HUDEP-2 (cell line): Measurements from ENCODE around the gene FBXO24.
A peak's percentile ranks its signal among the peaks of the same experiment; 100 is the strongest.

Source experiments
- DNase-seq, 76 experiments: peaks; one replicate each; lab custom pipeline; 2025; ENCODE audit not compliant: unreplicated experiment in 76 of 76; lab: John Stamatoyannopoulos, UW

FBXO24 gene

DNA sequence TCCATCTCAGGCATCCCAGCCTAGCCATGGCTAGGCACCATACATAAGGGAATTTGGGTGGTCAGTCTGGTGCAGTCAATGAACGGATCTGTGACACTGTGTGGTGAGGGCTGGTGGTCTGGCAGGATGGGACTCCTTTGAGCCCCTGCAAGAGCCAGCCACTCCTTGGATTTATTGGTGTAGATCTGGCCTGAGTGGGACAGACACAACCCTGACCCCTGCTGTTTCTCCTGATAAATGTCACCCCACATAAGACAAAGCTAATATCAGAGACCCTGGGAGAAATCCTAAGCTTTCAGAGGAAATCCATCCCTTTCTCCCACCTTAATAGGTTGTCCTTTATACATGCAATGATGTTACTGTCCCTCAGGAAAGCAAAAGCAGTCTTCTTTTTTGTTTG lies 2.3 kb downstream of the FBXO24 start:
- peak in 11 of 76 experiments; percentile 11 to 48 (median 24) for DNase-seq

GRCh38 chr7:100589341-100589947 lies 3.3 kb downstream of the FBXO24 start:
- no peak for DNase-seq

DNA sequence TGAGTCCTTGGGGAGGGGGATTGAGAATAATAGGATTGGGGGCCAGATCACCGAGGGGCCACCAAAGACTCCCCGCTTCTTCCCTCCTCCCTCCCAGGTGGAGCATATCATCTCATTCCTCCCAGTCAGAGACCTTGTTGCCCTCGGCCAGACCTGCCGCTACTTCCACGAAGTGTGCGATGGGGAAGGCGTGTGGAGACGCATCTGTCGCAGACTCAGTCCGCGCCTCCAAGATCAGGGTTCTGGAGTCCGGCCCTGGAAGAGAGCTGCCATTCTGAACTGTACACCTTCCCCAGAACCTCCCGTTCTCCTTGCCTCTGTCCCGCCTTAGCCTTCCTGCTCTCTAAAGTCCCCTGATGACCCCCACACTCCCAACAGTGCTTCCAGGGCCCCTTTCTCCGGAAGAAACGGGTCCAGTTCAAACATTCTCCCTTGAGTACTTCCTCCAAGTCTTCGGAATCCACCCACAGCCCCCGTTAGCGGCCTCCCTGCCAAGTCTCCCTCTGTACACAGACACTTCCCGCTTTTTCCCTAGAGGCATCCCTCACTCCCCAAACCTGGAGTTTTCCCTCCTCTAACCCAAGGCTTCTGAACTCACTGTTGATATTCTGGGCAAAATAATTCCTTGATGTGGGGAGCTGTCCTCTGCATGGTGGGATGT lies 4.1 kb downstream of the FBXO24 start:
- DNase-seq, result no peak

GRCh38 chr7:100591596-100591995 lies 5.5 kb downstream of the FBXO24 start:
- no peak for DNase-seq

DNA sequence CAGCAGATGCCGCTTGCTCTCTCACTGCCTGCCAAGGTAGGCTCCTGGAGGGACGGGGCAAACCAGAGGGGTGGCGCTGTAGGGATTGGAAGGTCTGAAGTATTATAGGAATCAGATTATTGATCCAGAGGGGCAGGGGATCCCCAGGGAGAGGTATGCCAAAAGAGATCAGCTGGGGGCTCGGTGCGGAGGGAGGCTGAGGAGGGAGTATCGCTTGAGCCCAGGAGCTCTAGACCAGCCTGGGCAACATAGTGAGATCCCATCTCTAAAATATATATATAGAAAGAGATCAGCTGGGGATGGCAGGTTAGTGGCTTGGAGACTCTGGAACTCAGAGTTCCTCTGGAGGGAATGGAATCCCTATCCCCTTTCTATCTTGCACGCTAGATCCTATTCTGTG lies 9.1 kb downstream of the FBXO24 start:
- DNase-seq, result no peak

GRCh38 chr7:100598425-100598824 lies 12.3 kb downstream of the FBXO24 start:
- DNase-seq, result no peak

DNA sequence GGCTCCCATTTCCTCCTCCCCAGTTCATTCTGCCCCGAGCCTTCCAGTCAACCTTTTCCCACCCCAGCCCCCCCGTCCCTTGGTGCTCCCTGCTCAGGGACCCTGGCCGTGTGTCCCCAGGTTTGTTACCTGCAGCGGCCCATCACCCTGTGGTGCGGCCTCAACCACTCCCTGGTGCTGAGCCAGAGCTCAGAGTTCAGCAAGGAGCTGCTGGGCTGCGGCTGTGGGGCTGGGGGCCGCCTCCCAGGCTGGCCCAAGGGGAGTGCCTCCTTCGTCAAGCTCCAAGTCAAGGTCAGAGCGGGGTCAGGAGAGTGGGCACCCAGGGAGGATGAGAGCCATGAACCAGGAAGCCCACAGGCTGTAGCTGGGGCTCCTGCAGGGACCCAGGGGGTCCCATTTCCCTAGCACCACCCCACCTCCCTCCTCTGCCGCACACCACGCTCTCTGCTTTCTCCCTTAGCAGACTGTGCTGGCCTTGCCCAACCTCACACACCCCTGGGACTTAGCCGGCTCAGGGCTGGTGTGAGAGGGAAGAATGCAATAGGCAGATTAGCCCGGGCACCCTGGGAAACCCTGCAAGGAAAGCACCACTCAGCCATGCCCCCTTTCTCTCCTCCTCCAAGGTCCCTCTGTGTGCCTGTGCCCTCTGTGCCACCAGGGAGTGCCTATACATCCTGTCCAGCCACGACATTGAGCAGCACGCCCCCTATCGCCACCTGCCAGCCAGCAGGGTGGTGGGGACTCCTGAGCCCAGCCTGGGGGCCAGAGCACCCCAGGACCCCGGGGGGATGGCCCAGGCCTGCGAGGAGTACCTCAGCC lies 14.0 kb downstream of the FBXO24 start:
- DNase-seq, result peak in 24 of 76 experiments; percentile 3 to 45 (median 26)

GRCh38 chr7:100600730-100601038 lies 14.6 kb downstream of the FBXO24 start:
- DNase-seq, result no peak

DNA sequence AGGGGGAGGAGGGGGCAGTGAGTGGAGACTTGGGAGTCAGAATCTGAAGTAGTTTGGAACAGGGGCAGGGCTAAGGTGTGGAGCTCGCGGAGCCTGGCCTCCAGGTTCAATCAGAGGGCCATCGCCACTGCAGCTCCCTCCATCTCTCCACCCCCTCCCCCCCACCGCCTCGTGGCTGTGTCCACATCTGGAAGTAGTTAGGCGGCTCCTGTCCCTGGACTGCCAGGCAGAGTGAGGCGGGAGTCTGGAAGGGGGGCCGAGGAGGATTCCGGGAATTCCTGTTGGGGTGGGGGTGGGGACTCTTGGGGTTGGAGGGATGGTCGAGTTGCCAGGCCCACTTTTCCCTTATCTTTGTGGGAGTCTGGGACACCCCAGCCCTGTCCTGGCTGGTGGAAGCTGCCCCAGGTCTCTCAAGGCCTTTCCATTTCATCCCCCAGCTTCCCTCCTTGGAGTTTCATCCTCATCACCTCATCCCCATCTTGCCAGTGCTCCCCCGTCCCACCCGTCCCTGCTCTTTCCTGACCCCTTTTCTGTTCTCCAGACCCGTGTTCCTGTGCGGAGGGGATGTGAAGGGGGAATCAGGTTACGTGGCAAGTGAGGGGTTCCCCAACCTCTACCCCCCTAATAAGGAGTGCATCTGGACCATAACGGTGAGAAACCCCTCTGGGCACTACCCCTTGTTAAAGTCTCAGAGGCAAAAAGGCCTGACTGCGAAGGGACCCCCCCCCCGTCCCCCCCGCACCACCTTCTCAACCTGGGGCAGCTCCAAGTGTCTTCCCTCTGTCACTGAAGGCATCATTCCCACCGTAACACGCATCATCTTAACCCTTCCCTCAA lies 17.0 kb downstream of the FBXO24 start:
- DNase-seq, result no peak

DNA sequence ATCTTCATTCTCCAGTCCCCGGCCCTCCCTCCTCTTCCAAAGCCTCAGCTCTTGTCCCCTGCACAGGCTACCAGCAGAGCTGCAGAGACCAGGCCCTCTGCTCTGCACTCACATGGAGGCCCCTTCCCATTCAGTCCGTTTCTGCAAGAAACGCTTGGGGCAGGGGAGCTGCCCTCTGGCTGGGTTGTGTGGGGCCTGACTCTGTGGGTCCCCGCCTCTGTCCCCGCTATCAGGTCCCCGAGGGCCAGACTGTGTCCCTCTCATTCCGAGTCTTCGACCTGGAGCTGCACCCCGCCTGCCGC lies 17.5 kb downstream of the FBXO24 start:
- no peak for DNase-seq

DNA sequence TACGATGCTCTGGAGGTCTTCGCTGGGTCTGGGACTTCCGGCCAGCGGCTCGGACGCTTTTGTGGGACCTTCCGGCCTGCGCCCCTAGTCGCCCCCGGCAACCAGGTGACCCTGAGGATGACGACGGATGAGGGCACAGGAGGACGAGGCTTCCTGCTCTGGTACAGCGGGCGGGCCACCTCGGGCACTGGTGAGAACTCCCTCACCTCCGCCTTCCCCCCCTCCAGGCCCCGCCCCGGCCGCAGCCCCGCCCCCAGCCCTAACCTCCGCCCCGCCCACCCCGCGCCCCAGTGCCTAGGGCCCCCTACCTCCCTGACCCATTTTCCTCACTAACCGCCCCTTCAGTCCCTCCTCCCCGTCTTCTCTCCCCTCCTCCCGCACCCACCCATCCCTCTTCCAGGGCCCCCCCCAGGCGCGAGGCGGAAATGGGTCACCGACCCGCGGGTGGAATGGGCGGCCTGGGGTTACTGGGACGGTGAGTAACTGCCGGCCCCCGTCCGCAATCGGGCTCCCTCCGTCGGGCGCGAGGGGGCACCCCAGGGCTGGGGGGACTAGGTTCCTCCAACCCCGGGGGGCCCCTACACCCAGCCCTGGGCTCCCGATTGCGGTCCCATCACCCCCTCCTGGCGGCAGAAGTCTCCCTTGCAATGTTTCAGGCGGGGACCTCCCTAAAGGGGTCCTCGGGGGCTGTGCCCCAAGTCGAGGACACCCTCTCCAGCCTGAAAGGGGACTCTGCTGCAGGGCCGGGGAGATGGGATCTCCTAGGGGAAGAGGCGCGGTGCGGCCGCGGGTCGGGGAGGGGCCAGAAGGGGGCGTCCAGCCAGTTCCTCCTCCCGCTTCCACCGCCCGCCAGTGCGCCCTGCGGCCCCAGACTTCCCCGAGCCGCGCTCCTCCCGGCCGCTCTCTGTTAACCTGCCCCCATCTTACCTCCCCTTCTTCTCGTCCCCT lies 18.2 kb downstream of the FBXO24 start:
- peak in 64 of 76 experiments; percentile 19 to 80 (median 62) for DNase-seq

GRCh38 chr7:100604976-100605911 lies 19.1 kb downstream of the FBXO24 start:
- DNase-seq, result peak in 25 of 76 experiments; percentile 11 to 58 (median 30)

DNA sequence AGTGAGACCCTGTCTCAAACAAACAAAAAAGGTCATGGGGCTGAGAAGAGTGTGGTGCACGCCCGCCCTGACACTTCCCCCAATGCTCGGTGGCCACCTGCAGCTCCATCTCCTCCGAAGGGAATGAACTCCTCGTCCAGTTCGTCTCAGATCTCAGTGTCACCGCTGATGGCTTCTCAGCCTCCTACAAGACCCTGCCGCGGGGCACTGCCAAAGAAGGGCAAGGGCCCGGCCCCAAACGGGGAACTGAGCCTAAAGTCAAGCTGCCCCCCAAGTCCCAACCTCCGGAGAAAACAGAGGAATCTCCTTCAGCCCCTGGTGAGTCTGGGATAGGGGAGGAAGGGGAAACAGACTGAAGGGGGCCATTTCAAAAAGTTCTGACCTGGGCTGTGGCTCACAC lies 20.2 kb downstream of the FBXO24 start:
- DNase-seq, result no peak

GRCh38 chr7:100607111-100607510 lies 21.0 kb downstream of the FBXO24 start:
- no peak for DNase-seq

- DNase-seq, result no peak
Observed at GRCh38 chr7:100609958-100610357, 23.8 kb downstream of the FBXO24 start.

- DNase-seq, result peak; percentile 68 to 99 (median 96)
Observed at GRCh38 chr7:100611983-100612729, 26.0 kb downstream of the FBXO24 start, which contains the start of gene MOSPD3. TSS of gene MOSPD3 (plus strand) at chr7:100612540. CDS start at chr7:100612792, 252 bp downstream.

- DNase-seq, result peak in 28 of 76 experiments; percentile 14 to 51 (median 27)
Observed at GRCh38 chr7:100612730-100613390, 26.7 kb downstream of the FBXO24 start.
